HEK293T (cell line): ENCODE measurements around the gene ZNF30.

Experiments
- CTCF ChIA-PET: fragments of 350-600 bp; formaldehyde crosslinking; extraction: SDS; loops from one replicate; lab custom pipeline; 2021; ENCODE audit warnings: antibody characterized with exemption, inconsistent platforms; lab: Yijun Ruan, JAX
- POLR2A ChIA-PET: fragments of 350-600 bp; formaldehyde crosslinking; extraction: SDS; loops from one replicate; lab custom pipeline; 2020; ENCODE audit warnings: antibody characterized with exemption, inconsistent platforms; lab: Yijun Ruan, JAX
- DNase-seq: peaks from one replicate; pipeline ENCODE4 v3.0.0; 2012; ENCODE audit warnings: mixed read lengths; ENCODE audit errors: extremely low spot score
- ARNT ChIP-seq: fragments of 450-650 bp; IDR thresholded peaks from 2 replicates; pipeline ENCODE4 v1.6.1; 2017; ENCODE audit warnings: mild to moderate bottlenecking
- BHLHE40 ChIP-seq: fragments of 450-650 bp; IDR thresholded peaks from 2 replicates; pipeline ENCODE4 v1.6.1; 2016; ENCODE audit warnings: mild to moderate bottlenecking, moderate library complexity, borderline replicate concordance
- CTBP1 ChIP-seq: fragments of 450-650 bp; IDR thresholded peaks from 2 replicates; pipeline ENCODE4 v1.6.1; 2016; ENCODE audit warnings: borderline replicate concordance
- ELF4 ChIP-seq: fragments of 450-650 bp; IDR thresholded peaks from 2 replicates; pipeline ENCODE4 v1.6.1; 2017; ENCODE audit warnings: antibody characterized with exemption
- FOXA1 ChIP-seq: fragments of 450-650 bp; IDR thresholded peaks from 2 replicates; pipeline ENCODE4 v1.6.1; 2016; ENCODE audit warnings: mild to moderate bottlenecking
- FOXK2 ChIP-seq: fragments of 450-650 bp; IDR thresholded peaks from 2 replicates; pipeline ENCODE4 v1.6.1; 2016; ENCODE audit warnings: mild to moderate bottlenecking
- FOXM1 ChIP-seq: fragments of 450-650 bp; IDR thresholded peaks from 2 replicates; pipeline ENCODE4 v1.6.1; 2017; ENCODE audit warnings: mild to moderate bottlenecking, borderline replicate concordance
- HDGF ChIP-seq: fragments of 450-650 bp; IDR thresholded peaks from 2 replicates; pipeline ENCODE4 v1.6.1; 2017; ENCODE audit warnings: antibody characterized with exemption, borderline replicate concordance
- L3MBTL2 ChIP-seq: fragments of 450-650 bp; conservative IDR thresholded peaks from 2 replicates; pipeline ENCODE4 v1.6.1; 2016; ENCODE audit warnings: mild to moderate bottlenecking
- LEF1 ChIP-seq: fragments of 450-650 bp; IDR thresholded peaks from 2 replicates; pipeline ENCODE4 v1.6.1; 2017; ENCODE audit warnings: mild to moderate bottlenecking, borderline replicate concordance
- NFRKB ChIP-seq: fragments of 450-650 bp; IDR thresholded peaks from 2 replicates; pipeline ENCODE4 v1.6.1; 2016; ENCODE audit warnings: mild to moderate bottlenecking, moderate library complexity
- SP1 ChIP-seq: fragments of 450-650 bp; IDR thresholded peaks from 2 replicates; pipeline ENCODE4 v1.6.1; 2017
- SUZ12 ChIP-seq: fragments of 450-650 bp; IDR thresholded peaks from 2 replicates; pipeline ENCODE4 v1.6.1; 2016; ENCODE audit warnings: mild to moderate bottlenecking
- TARDBP ChIP-seq: fragments of 450-650 bp; IDR thresholded peaks from 2 replicates; pipeline ENCODE4 v1.6.1; 2016
- ZNF384 ChIP-seq: fragments of 450-650 bp; IDR thresholded peaks from 2 replicates; pipeline ENCODE4 v1.6.1; 2016
- TF ChIP-seq, protein P1 (sequence below): fragments of 450-650 bp; IDR thresholded peaks from 2 replicates; pipeline ENCODE4 v1.6.1; 2016

ZNF30 gene

DNA sequence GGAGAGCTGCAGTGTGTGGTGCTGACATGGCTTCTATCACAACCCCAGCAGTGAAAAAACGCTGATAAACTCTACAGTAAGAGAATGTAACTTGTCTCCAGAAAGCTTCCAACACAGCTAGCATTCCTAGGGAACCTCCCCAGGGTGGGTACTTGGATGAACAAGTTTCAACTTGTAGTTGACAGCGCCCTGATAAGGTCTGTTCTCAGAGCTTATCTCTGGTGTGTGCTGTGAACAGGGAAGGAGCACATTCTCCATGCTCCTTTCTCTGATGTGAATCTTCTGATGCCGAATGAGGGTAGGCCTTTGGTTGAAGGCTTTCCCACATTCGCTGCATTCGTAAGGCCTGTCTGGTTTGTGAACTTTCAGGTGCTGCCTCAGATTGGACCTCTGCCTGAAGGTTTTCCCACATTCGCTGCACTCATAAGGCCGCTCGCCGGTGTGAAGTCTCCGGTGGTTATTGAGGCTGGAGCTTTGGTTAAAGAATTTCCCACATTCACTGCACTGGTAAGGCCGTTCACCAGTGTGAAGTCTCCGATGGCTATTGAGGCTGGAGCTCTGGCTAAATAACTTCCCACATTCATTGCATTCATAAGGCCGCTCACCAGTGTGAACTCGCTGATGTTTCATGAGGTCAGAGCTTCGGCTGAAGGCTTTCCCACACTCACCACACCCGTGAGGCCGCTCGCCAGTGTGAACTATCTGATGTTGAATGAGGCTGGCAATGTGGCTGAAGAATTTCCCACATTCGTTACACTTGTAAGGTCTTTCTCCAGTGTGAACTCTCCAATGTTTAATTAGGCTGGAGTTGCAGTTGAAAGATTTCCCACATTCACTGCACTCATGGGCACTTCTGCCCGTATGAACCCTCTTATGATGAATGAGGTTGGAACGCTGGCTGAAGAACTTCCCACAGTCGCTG, 31.4 kb downstream of the ZNF30 start:
- POLR2A ChIA-PET: no interaction called here
- no peak for DNase-seq
- no peak for TF ChIP-seq FOXM1
- TF ChIP-seq, protein P1, sequence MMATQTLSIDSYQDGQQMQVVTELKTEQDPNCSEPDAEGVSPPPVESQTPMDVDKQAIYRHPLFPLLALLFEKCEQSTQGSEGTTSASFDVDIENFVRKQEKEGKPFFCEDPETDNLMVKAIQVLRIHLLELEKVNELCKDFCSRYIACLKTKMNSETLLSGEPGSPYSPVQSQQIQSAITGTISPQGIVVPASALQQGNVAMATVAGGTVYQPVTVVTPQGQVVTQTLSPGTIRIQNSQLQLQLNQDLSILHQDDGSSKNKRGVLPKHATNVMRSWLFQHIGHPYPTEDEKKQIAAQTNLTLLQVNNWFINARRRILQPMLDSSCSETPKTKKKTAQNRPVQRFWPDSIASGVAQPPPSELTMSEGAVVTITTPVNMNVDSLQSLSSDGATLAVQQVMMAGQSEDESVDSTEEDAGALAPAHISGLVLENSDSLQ: no peak
- no peak for TF ChIP-seq ARNT
- TF ChIP-seq CTBP1: no peak
- TF ChIP-seq FOXA1: no peak
- TF ChIP-seq HDGF: no peak
- TF ChIP-seq ZNF384: no peak
- no peak for TF ChIP-seq SP1
- TF ChIP-seq L3MBTL2: no peak
- TF ChIP-seq ELF4: no peak
- no peak for TF ChIP-seq LEF1
- TF ChIP-seq NFRKB: no peak
- TF ChIP-seq BHLHE40: no peak
- TF ChIP-seq FOXK2: no peak
- CTCF ChIA-PET: no interaction called here

DNA sequence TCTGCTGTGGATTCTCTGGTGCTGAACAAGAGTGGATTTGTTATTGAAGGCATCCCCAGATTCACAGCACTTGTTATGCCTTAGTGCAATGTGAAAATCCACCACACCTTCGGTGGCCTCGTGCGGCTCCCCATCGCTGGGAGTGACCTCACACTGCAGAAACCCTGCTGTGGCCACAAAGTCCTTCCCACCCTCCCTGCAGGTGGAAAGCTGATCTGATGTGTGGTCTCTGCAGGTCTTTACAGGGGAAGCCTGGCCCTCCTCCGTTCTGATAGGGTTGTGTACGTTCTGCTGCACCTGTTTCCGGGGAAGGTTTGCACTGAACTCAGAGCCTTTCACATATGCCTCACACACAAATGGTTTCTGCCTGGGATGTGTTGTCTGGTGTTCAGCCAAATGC, 32.3 kb downstream of the ZNF30 start:
- CTCF ChIA-PET: no interaction called here
- TF ChIP-seq SUZ12 (no peak), SP1 (no peak), NFRKB (no peak), FOXA1 (no peak)
- POLR2A ChIA-PET: no interaction called here
- no peak for DNase-seq

DNA sequence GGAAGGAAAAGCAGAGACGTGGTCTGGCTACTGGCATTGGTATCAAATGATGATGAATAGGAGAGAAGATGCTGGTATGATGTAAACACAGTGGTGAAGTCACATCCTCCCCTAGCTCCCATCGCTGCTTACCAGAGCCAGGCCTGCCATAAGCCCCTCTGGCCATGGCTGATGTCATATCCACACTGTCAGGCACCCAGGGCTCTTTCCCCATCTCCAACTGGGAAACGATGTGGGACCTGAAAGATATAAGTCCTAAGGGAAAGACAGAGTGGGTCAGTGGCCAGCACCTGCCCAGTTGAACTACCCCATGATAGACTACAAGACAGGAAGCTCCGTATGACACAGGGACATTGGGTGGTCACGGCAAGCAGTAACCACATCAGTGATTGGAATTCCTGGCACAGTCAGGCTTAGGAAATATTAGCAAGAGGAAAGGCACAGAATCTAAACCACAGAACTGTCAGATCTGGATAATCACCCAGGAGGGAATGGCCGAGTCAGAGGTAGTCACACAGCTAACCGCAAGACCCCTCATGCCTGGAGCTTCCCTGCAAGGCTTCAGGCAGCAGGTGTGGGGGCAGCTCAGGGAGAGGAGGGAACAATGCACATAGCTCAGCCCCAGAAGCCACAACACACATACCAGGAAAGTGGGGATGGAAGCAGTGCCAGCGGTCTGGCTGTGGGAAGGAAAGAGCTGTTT, 33.6 kb downstream of the ZNF30 start:
- ChIA-PET POLR2A (no interaction called here), CTCF (no interaction called here)
- no peak for DNase-seq
- TF ChIP-seq FOXM1 (no peak), ELF4 (no peak), FOXA1 (no peak), L3MBTL2 (no peak)

DNA sequence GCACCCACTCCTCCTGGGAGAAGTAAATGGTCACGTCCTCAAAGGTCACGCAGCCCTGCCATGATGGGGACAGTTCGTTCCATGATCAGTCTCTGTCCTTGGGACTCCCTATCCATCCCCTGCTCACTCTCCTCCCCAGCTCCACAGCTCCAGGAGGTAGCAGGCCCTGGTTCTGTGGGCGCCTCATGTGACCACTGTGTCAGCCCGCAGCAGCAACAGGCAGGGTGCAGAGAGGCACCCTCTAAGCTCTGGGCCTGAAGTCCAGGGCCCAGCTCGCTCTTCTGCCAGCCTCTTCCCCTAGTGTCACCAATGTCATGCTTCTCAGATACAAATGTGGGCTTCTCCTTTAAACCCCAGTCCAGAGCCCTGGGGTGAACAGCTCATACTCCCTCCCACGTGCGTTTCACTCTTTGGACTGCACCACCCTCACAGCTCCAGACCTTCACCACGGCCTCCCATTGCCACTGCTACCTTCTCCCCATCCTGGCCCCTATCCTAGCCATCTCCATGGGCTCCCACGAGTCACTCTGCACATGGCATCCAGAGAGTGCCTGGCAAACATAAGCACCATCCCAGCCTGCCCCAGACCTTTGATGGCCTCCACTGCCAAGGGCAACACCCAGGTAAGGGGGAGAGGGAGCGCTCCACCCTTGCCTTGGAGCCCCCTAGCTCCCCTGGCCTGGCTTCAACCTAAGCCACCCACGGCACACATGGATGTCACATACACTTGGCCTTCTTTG, 34.4 kb downstream of the ZNF30 start:
- ChIA-PET CTCF (no interaction called here), POLR2A (no interaction called here)
- TF ChIP-seq FOXA1 (no peak), FOXM1 (no peak), TARDBP (no peak), BHLHE40 (no peak), LEF1 (no peak), HDGF (no peak), FOXK2 (no peak)
- TF ChIP-seq, protein P1: no peak
- DNase-seq: no peak

DNA sequence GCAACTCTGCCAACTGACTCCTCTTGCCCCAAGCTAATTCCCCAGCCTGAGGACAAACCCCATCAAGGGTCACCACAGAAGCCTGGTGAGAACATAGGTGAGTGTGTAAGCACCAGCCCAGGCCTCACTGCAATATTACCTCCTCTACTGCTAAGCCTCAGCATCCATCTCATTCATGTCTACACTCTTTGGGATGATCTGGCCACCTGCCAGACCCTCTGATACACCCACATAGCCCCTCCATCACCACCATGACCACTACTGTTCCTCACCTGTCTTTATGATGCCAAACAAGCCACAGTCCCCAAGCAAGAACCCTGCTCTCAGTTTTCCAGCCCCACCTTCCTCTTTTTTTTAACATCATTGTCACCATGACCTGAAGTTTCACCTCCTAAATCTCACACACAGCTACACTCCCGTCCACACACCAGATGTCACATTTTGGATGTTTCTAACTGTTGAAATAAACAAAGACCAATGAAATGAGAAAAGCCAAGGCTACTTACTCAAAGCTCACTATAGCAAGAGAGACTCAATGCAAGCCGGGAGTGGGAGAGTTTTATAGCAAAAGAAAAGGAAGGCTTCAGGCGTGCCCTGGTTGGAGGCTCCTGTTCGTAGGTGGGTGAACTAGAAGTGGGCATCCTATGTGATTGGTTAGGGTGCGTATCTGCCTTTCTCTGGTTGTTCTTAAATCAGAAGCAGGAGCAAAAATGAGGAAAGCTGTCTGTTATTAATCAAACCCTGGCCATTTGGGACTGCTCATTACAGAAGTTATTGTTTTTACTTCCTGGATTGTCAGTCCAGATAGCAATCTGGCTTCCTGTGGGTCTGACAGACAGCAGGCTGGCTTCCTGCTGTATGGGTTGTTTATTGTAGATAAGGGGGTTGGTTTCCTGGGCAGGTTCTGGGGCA, 35.3 kb downstream of the ZNF30 start:
- no peak for TF ChIP-seq TARDBP
- no peak for TF ChIP-seq L3MBTL2
- TF ChIP-seq CTBP1: no peak
- no peak for TF ChIP-seq ELF4
- TF ChIP-seq ZNF384: no peak
- TF ChIP-seq FOXK2: no peak
- TF ChIP-seq NFRKB: no peak
- TF ChIP-seq FOXA1: no peak
- TF ChIP-seq, protein P1: no peak
- no peak for TF ChIP-seq ARNT
- TF ChIP-seq BHLHE40: no peak
- TF ChIP-seq LEF1: no peak
- no peak for TF ChIP-seq HDGF
- no peak for TF ChIP-seq SUZ12
- TF ChIP-seq FOXM1: no peak
- no peak for TF ChIP-seq SP1
- POLR2A ChIA-PET: no interaction called here
- no peak for DNase-seq
- CTCF ChIA-PET: no interaction called here
